Measurements from ENCODE around the gene WFIKKN2. TPM values are rescaled to one million over a fixed set of nuclear protein-coding genes. Genes with fewer than 3 reads are reported as not detected.

The WFIKKN2 gene
- total and polyA plus RNA-seq, 2 experiments from 2014 or later = not detected

- ATAC-seq (no peak), DNase-seq (ENCODE audit: low spot score) (no peak)
- H3K9me2 ChIP-seq (ENCODE audit: insufficient read depth) = no peaks in the 10 kb centered on the region
- TF ChIP-seq JUNB (IDR thresholded peaks at IDR 0.05; ENCODE audit: unreplicated experiment) = no peak
- TF ChIP-seq POLR2AphosphoS5 (IDR thresholded peaks at IDR 0.05; ENCODE audit: low read depth) = no peak
- no peak for TF ChIP-seq EZH2phosphoT487 (IDR thresholded peaks at IDR 0.05; ENCODE audit: unreplicated experiment)
- TF ChIP-seq NANOG (IDR thresholded peaks at IDR 0.05; ENCODE audit: borderline replicate concordance) = no peak
- no peak for TF ChIP-seq CREB1 (CRISPR knock-in tag; IDR thresholded peaks at IDR 0.05; ENCODE audit: low read depth)
- TF ChIP-seq ZNF462 (CRISPR knock-in tag; IDR thresholded peaks at IDR 0.05) = no peak
- TF ChIP-seq ZNF331 (CRISPR knock-in tag; IDR thresholded peaks at IDR 0.05; ENCODE audit: low read depth) = no peak
- TF ChIP-seq EZH2 (IDR thresholded peaks at IDR 0.05; ENCODE audit: low read depth, unreplicated experiment) = no peak
- TF ChIP-seq STAT1 (IDR thresholded peaks at IDR 0.05; ENCODE audit: unreplicated experiment) = no peak
- no peak for TF ChIP-seq CTCF (conservative IDR thresholded peaks at IDR 0.05; ENCODE audit: low read depth in 2 of 2)
- no peak for TF ChIP-seq ZNF114 (CRISPR knock-in tag; IDR thresholded peaks at IDR 0.05)
- no peak for TF ChIP-seq ETS1 (IDR thresholded peaks at IDR 0.05)
- H3K4me3 Mint-ChIP-seq = no peak overlapping the region
- no peak overlapping the region for H3K27ac ChIP-seq (ENCODE audit: low read depth)
- no peaks in the 10 kb centered on the region for H4K20me1 ChIP-seq (replicated peaks; ENCODE audit: insufficient read depth)
- H3K4me1 Mint-ChIP-seq = peaks cover 7% of the 10 kb centered on the region; the same call in 2 of the 3 replicates
- no peaks in the 10 kb centered on the region for H3K79me2 ChIP-seq (replicated peaks; ENCODE audit: insufficient read depth)
- no peaks in the 10 kb centered on the region for H3K4me1 ChIP-seq (ENCODE audit: insufficient read depth)
- no peak overlapping the region for H3K27ac Mint-ChIP-seq
- H3K27me3 Mint-ChIP-seq (ENCODE audit: insufficient read depth, low read depth, poor library complexity) = no peaks in the 10 kb centered on the region
- peaks cover 4% of the 10 kb centered on the region; the same call in 2 of the 3 replicates for H3K9me3 Mint-ChIP-seq
- H2AFZ ChIP-seq = 0 out of 2 replicates have a peak overlapping the region, but pooled peaks have one; percentile 23
- H3K27me3 ChIP-seq (ENCODE audit: insufficient read depth) = no peaks in the 10 kb centered on the region
- H3K36me3 Mint-ChIP-seq (ENCODE audit: low read depth) = no peaks in the 10 kb centered on the region; the same call in 2 of the 3 replicates
- no peak overlapping the region for H3K4me3 ChIP-seq
- no peak overlapping the region for H3K4me2 ChIP-seq
- no peaks in the 10 kb centered on the region for H3F3A ChIP-seq (replicated peaks; ENCODE audit: low read depth)
- H3K36me3 ChIP-seq (ENCODE audit: insufficient read depth) = no peaks in the 10 kb centered on the region
These were observed 45.8 kb downstream of the WFIKKN2 start for GRCh38 chr17:50881182-50881581.

All from GM23338 (cell line).